HepG2 (cell line): ENCODE measurements around the gene CDC42EP5. TPM values are rescaled to one million over a fixed set of nuclear protein-coding genes. Genes with fewer than 3 reads are reported as not detected.
A peak's percentile ranks its signal among the peaks of the same experiment; 100 is the strongest.

Source experiments
- ARHGAP35 ChIP-seq: sonication (generic); formaldehyde crosslinking; IDR thresholded peaks from 2 replicates; pipeline ENCODE4 v1.9.0; 2022; ENCODE audit warnings: mild to moderate bottlenecking, inconsistent platforms, moderate library complexity, missing genetic modification reagents, borderline replicate concordance
- ARID2 ChIP-seq: sonication (generic); formaldehyde crosslinking; IDR thresholded peaks from 2 replicates; pipeline ENCODE4 v1.8.1; 2022; ENCODE audit warnings: mild to moderate bottlenecking, missing genetic modification reagents, borderline replicate concordance
- HNRNPL ChIP-seq: fragments of 200-400 bp; formaldehyde crosslinking; IDR thresholded peaks from 2 replicates; pipeline ENCODE4 v1.6.1; 2017; ENCODE audit warnings: mild to moderate bottlenecking, low read depth, low read length
- HOXA3 ChIP-seq: sonication (generic); formaldehyde crosslinking; IDR thresholded peaks from 2 replicates; pipeline ENCODE4 v1.5.0; 2020; ENCODE audit warnings: missing genetic modification reagents
- KAT8 ChIP-seq: IDR thresholded peaks from 2 replicates; pipeline ENCODE4 v1.6.1; 2016; ENCODE audit warnings: missing genetic modification reagents, missing compliant biosample characterization
- PHF8 ChIP-seq: sonication (generic); formaldehyde crosslinking; IDR thresholded peaks from 2 replicates; pipeline ENCODE4 v1.5.0; 2020; ENCODE audit warnings: missing genetic modification reagents
- SAP130 ChIP-seq: IDR thresholded peaks from 2 replicates; pipeline ENCODE4 v1.6.1; 2016; ENCODE audit warnings: low read depth
- XRCC5 ChIP-seq: fragments of 200-400 bp; formaldehyde crosslinking; optimal IDR thresholded peaks from 2 replicates; pipeline ENCODE3; 2017; ENCODE audit warnings: mild to moderate bottlenecking, low read length
- ZFY ChIP-seq: sonication (generic); formaldehyde crosslinking; IDR thresholded peaks from 2 replicates; pipeline ENCODE4 v1.4.0; 2020; ENCODE audit warnings: missing genetic modification reagents
- ZNF644 ChIP-seq: IDR thresholded peaks from 2 replicates; pipeline ENCODE4 v1.6.1; 2016; ENCODE audit warnings: low read depth
- polyA plus RNA-seq, 8 experiments: library from polyadenylated mRNA; depleted of rRNA in 3 of 8; stranded (reverse) in 7 of 8; unstranded in 1 of 8; fragments of >200 nt; fragmentation: Illumina TruSeq in 4 of 8; extraction: Trizol in 4 of 8; gene quantifications; 2 replicates each; pipeline versions ENCODE4 v1.2.1 to v1.2.3, GENCODE V29; 2011 to 2016; ENCODE audit warnings: low read depth in 4 of 8, missing spikeins in 1 of 8, mixed read lengths in 1 of 8; ENCODE audit not compliant: insufficient read depth in 1 of 8
- total RNA-seq, 5 experiments: library from RNA; depleted of rRNA; stranded (reverse); fragments of >200 nt; fragmentation: Illumina TruSeq; extraction: Trizol; gene quantifications; 2 replicates each; pipeline ENCODE4 v1.2.3, GENCODE V29; 2016; ENCODE audit warnings: low read depth in 1 of 5
- TF ChIP-seq, protein P1 (sequence below): sonication (generic); formaldehyde crosslinking; IDR thresholded peaks from 2 replicates; pipeline ENCODE4 v1.4.0; 2020; ENCODE audit warnings: missing genetic modification reagents
- TF ChIP-seq, protein P2 (sequence below): sonication (generic); formaldehyde crosslinking; IDR thresholded peaks from 2 replicates; pipeline ENCODE4 v1.4.0; 2020; ENCODE audit warnings: missing genetic modification reagents
- TF ChIP-seq, protein P3 (sequence below): sonication (generic); formaldehyde crosslinking; IDR thresholded peaks from 2 replicates; pipeline ENCODE4 v1.4.0; 2020; ENCODE audit warnings: missing genetic modification reagents
- TF ChIP-seq, protein P4 (sequence below): fragments of 450-650 bp; IDR thresholded peaks from 2 replicates; pipeline ENCODE4 v1.6.1; 2016
- TF ChIP-seq, protein P5 (sequence below): sonication (generic); formaldehyde crosslinking; IDR thresholded peaks from 2 replicates; pipeline ENCODE4 v1.4.0; 2020; ENCODE audit warnings: missing genetic modification reagents

Gene CDC42EP5
- total and polyA plus RNA-seq, 2 of the 13 experiments (the other 11 are each of a cell fraction or from before 2014, with no cell fraction given): 0.41 to 1.6 TPM

- TF ChIP-seq, protein P1, sequence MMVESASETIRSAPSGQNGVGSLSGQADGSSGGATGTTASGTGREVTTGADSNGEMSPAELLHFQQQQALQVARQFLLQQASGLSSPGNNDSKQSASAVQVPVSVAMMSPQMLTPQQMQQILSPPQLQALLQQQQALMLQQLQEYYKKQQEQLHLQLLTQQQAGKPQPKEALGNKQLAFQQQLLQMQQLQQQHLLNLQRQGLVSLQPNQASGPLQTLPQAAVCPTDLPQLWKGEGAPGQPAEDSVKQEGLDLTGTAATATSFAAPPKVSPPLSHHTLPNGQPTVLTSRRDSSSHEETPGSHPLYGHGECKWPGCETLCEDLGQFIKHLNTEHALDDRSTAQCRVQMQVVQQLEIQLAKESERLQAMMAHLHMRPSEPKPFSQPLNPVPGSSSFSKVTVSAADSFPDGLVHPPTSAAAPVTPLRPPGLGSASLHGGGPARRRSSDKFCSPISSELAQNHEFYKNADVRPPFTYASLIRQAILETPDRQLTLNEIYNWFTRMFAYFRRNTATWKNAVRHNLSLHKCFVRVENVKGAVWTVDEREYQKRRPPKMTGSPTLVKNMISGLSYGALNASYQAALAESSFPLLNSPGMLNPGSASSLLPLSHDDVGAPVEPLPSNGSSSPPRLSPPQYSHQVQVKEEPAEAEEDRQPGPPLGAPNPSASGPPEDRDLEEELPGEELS (CRISPR knock-in tag): peak; percentile 22; the same call in 1 of the 2 replicates
- TF ChIP-seq ZFY (CRISPR knock-in tag): peak; percentile 59; the same call in 1 of the 2 replicates
- no peak for TF ChIP-seq ARID2 (CRISPR knock-in tag)
- TF ChIP-seq, protein P2, sequence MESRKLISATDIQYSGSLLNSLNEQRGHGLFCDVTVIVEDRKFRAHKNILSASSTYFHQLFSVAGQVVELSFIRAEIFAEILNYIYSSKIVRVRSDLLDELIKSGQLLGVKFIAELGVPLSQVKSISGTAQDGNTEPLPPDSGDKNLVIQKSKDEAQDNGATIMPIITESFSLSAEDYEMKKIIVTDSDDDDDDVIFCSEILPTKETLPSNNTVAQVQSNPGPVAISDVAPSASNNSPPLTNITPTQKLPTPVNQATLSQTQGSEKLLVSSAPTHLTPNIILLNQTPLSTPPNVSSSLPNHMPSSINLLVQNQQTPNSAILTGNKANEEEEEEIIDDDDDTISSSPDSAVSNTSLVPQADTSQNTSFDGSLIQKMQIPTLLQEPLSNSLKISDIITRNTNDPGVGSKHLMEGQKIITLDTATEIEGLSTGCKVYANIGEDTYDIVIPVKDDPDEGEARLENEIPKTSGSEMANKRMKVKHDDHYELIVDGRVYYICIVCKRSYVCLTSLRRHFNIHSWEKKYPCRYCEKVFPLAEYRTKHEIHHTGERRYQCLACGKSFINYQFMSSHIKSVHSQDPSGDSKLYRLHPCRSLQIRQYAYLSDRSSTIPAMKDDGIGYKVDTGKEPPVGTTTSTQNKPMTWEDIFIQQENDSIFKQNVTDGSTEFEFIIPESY: peak; percentile 86; the same call in 1 of the 2 replicates
- TF ChIP-seq SAP130 (CRISPR knock-in tag): peak; percentile 37; the same call in 1 of the 2 replicates
- TF ChIP-seq HOXA3: peak; percentile 40
- TF ChIP-seq, protein P3, sequence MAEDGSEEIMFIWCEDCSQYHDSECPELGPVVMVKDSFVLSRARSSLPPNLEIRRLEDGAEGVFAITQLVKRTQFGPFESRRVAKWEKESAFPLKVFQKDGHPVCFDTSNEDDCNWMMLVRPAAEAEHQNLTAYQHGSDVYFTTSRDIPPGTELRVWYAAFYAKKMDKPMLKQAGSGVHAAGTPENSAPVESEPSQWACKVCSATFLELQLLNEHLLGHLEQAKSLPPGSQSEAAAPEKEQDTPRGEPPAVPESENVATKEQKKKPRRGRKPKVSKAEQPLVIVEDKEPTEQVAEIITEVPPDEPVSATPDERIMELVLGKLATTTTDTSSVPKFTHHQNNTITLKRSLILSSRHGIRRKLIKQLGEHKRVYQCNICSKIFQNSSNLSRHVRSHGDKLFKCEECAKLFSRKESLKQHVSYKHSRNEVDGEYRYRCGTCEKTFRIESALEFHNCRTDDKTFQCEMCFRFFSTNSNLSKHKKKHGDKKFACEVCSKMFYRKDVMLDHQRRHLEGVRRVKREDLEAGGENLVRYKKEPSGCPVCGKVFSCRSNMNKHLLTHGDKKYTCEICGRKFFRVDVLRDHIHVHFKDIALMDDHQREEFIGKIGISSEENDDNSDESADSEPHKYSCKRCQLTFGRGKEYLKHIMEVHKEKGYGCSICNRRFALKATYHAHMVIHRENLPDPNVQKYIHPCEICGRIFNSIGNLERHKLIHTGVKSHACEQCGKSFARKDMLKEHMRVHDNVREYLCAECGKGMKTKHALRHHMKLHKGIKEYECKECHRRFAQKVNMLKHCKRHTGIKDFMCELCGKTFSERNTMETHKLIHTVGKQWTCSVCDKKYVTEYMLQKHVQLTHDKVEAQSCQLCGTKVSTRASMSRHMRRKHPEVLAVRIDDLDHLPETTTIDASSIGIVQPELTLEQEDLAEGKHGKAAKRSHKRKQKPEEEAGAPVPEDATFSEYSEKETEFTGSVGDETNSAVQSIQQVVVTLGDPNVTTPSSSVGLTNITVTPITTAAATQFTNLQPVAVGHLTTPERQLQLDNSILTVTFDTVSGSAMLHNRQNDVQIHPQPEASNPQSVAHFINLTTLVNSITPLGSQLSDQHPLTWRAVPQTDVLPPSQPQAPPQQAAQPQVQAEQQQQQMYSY (CRISPR knock-in tag): peak; percentile 66; the same call in 1 of the 2 replicates
- 0 out of 2 replicates have a peak, but pooled peaks have one; percentile 15 for TF ChIP-seq KAT8
- TF ChIP-seq XRCC5: peak; percentile 30
- peak; percentile 45; the same call in 1 of the 2 replicates for TF ChIP-seq PHF8 (CRISPR knock-in tag)
- TF ChIP-seq ZNF644 (CRISPR knock-in tag): no peak
- TF ChIP-seq HNRNPL: 0 out of 2 replicates have a peak, but pooled peaks have one; percentile 2
- TF ChIP-seq ARHGAP35: no peak
- TF ChIP-seq, protein P4, sequence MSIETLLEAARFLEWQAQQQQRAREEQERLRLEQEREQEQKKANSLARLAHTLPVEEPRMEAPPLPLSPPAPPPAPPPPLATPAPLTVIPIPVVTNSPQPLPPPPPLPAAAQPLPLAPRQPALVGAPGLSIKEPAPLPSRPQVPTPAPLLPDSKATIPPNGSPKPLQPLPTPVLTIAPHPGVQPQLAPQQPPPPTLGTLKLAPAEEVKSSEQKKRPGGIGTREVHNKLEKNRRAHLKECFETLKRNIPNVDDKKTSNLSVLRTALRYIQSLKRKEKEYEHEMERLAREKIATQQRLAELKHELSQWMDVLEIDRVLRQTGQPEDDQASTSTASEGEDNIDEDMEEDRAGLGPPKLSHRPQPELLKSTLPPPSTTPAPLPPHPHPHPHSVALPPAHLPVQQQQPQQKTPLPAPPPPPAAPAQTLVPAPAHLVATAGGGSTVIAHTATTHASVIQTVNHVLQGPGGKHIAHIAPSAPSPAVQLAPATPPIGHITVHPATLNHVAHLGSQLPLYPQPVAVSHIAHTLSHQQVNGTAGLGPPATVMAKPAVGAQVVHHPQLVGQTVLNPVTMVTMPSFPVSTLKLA: 0 out of 2 replicates have a peak, but pooled peaks have one; percentile 2
- TF ChIP-seq, protein P5, sequence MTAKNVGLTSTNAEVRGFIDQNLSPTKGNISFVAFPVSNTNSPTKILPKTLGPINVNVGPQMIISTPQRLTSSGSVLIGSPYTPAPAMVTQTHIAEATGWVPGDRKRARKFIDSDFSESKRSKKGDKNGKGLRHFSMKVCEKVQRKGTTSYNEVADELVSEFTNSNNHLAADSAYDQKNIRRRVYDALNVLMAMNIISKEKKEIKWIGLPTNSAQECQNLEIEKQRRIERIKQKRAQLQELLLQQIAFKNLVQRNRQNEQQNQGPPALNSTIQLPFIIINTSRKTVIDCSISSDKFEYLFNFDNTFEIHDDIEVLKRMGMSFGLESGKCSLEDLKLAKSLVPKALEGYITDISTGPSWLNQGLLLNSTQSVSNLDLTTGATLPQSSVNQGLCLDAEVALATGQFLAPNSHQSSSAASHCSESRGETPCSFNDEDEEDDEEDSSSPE (CRISPR knock-in tag): peak; percentile 23; the same call in 1 of the 2 replicates
Observed at GRCh38 chr19:54418030-54418929, 54.8 kb downstream of the CDC42EP5 start (continued).
